DND-41 (cell line): ENCODE results near the gene STXBP5.

Experiments used
- CTCF ChIP-seq: IDR thresholded peaks from 2 replicates; pipeline ENCODE4 v1.5.1; 2012; ENCODE audit warnings: borderline replicate concordance, low read length, moderate library complexity, mild to moderate bottlenecking; ENCODE audit not compliant: poor library complexity, severe bottlenecking; ENCODE audit errors: extremely low read depth
- EZH2 ChIP-seq: IDR thresholded peaks from 3 replicates; pipeline ENCODE4 v1.6.1; 2012; ENCODE audit warnings: borderline replicate concordance, low read depth, mild to moderate bottlenecking, moderate library complexity, low read length, inconsistent platforms; ENCODE audit not compliant: severe bottlenecking

DNA sequence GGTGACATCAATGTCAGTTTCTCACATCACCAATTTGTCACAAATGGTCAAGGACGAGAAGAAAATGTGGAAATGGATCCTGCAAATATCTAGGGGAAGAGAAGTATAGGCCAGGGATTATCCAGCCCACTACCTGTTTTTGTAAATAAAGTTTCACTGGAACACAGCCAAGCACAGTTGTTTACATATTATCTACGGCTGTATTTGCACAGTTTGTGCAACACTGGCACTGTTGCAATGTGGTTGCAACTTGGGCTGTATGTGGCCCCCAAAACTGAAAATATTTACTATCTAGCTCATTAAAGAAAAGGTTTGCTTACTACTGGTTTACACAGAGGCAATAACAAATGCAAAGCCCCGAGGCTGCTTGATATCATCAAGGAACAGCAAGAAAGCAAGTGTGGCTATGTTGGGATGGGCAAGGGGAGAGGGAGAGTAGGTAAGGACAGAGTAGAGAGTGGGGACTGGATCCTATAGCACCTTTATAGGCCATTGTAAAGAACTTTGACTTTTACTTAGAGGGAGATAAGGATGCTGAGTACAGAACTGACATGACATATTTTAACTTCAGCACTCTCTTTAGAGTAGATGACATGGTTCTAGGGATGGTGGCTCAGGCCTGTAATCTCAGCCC is 11.8 kb upstream of the STXBP5 start:
- TF ChIP-seq CTCF (no peak), EZH2 (no peak)
